BE2C (cell line): ENCODE data around the gene OMP.

ENCODE experiments used
- DNase-seq: peaks from one replicate; pipeline ENCODE4 v3.0.0-alpha.2; 2020
- H3K27me3 ChIP-seq: fragments of 250-450 bp; sonication (Bioruptor Pico); 2 replicates; pipeline ENCODE4 v1.5.1; 2020; ENCODE audit warnings: mild to moderate bottlenecking
- H3K36me3 ChIP-seq: fragments of 250-450 bp; sonication (Bioruptor Pico); 2 replicates; pipeline ENCODE4 v1.5.1; 2020; ENCODE audit warnings: mild to moderate bottlenecking
- H3K4me1 ChIP-seq: fragments of 250-450 bp; sonication (Bioruptor Pico); 2 replicates; pipeline ENCODE4 v1.5.1; 2020
- H3K4me3 ChIP-seq: 2 replicates; pipeline ENCODE4 v1.5.1; 2011; ENCODE audit warnings: low read depth, low read length
- H3K9me3 ChIP-seq: fragments of 250-450 bp; sonication (Bioruptor Pico); 2 replicates; pipeline ENCODE4 v1.5.1; 2020
- TF ChIP-seq, protein P1 (sequence below): IDR thresholded peaks from 2 replicates; pipeline ENCODE4 v1.5.1; 2012; ENCODE audit warnings: mild to moderate bottlenecking, low read depth, low read length

The OMP gene

DNA sequence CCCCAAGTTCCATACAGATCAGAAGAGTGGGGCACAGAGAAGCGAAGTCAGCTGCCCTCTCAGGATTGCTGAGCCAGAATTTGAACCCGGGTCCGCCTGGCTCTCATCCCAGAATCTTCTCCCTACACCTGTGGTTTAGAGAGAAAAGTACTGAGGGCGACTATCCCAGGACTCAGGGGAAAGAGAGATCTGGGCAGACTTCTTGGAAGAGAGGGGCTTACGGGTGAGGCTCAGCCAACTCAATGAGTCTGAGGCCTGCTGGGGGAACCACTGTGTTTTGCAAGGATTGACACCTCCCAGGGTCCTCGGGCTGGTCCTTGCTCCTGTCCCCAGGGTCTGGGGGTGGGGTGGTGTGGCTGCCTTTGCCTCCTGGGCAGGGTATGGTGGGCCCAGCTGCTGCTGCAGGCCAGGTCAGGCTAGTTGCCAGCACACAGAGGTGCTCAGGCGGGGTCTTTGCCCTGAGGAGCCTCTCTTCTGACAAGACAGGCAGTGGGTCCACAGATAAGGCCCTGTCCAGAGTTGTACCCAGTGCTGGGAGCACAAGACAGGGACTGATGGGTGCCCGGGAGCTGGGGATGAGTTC lies 34.7 kb upstream of the OMP start:
- H3K27me3 ChIP-seq, result no peaks in the 10 kb centered on the region
- H3K4me3 ChIP-seq, result peak overlapping the region; percentile 65
- no peaks in the 10 kb centered on the region for H3K9me3 ChIP-seq
- H3K36me3 ChIP-seq, result no peaks in the 10 kb centered on the region
- peaks cover 24% of the 10 kb centered on the region for H3K4me1 ChIP-seq
- TF ChIP-seq, protein P1, sequence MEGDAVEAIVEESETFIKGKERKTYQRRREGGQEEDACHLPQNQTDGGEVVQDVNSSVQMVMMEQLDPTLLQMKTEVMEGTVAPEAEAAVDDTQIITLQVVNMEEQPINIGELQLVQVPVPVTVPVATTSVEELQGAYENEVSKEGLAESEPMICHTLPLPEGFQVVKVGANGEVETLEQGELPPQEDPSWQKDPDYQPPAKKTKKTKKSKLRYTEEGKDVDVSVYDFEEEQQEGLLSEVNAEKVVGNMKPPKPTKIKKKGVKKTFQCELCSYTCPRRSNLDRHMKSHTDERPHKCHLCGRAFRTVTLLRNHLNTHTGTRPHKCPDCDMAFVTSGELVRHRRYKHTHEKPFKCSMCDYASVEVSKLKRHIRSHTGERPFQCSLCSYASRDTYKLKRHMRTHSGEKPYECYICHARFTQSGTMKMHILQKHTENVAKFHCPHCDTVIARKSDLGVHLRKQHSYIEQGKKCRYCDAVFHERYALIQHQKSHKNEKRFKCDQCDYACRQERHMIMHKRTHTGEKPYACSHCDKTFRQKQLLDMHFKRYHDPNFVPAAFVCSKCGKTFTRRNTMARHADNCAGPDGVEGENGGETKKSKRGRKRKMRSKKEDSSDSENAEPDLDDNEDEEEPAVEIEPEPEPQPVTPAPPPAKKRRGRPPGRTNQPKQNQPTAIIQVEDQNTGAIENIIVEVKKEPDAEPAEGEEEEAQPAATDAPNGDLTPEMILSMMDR, result no peak
- no peak for DNase-seq

DNA sequence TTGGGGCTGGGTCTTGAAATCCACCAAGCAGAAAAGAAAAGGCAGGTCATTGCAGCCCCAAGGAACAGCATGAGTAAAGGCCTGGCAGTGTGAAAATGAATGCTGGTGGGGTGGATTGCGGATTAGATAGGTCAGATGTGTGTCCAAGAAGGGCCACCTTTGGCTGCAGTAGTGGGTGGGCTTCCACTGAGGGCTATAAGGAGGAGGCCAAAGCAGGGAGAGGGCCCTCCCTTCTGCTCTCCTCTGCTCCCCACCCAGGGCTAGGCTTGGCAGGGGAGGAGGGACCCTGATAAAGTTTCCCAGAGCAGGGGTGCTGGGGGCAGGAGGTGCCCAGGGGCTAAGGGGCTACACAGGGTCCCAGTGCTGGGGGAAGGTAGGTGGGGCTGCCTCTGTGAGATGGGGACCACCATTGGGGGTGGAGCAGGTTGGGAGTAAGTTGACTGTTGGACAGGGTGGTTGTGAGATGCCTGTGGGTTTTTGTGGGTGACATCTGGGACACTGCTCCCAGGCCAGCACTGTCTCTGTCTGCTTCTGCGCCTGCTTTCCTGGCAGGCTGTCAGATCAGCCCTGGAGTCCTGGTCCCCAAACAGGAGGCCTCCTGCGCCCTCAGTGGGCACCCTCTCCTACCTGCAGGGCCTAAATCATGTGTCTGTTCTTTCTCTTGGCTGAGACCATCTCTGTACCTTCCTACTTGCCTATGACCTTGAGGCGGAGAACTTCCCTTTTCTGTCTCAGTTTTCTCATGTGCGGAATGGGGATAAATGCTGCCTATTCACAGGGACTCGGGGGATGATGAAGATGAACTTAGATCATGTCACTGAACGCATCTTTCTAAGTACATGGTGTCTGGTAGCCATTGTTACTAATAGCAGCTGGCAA lies 33.9 kb upstream of the OMP start:
- Histone ChIP-seq H3K4me3 (no peak overlapping the region; the same call in 1 of the 2 replicates), H3K9me3 (no peaks in the 10 kb centered on the region), H3K27me3 (no peaks in the 10 kb centered on the region), H3K36me3 (no peaks in the 10 kb centered on the region), H3K4me1 (peaks cover 26% of the 10 kb centered on the region)
- no peak for DNase-seq
- TF ChIP-seq, protein P1, result no peak

DNA sequence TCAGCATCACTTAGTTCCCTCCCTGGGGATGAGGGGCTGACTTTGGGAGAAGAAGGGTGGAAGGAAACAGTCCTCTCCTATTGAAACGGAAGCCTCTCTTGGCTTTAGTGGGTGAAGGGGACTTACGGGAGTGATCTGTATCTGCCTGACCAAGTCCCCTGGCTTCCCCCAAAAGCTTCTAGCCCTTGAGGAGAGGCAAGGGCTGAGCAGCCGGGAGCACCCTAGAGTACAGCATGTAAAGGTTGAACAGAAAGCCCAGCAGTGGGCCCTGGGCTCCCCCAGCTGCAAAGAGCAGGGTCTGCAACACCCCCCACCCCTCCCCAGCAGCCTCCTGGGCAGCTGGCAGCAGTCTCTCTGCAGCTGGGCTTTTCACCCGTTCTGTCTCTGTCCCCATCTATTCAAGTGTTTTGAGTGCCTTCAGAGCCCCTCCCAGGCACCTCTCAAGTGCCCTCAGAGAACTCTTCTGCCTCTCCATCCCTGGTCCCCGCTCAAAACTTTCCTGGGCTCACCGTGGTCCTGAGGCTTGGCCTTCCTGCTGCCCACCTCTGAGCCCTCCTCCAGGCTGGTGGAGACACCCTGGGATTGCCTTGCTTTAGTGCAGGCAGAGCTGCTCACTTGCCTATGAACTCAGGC lies 33.2 kb upstream of the OMP start:
- TF ChIP-seq, protein P1, result no peak
- Histone ChIP-seq H3K27me3 (no peaks in the 10 kb centered on the region), H3K4me3 (no peak overlapping the region), H3K9me3 (no peaks in the 10 kb centered on the region), H3K36me3 (no peaks in the 10 kb centered on the region), H3K4me1 (peaks cover 33% of the 10 kb centered on the region)
- no peak for DNase-seq

DNA sequence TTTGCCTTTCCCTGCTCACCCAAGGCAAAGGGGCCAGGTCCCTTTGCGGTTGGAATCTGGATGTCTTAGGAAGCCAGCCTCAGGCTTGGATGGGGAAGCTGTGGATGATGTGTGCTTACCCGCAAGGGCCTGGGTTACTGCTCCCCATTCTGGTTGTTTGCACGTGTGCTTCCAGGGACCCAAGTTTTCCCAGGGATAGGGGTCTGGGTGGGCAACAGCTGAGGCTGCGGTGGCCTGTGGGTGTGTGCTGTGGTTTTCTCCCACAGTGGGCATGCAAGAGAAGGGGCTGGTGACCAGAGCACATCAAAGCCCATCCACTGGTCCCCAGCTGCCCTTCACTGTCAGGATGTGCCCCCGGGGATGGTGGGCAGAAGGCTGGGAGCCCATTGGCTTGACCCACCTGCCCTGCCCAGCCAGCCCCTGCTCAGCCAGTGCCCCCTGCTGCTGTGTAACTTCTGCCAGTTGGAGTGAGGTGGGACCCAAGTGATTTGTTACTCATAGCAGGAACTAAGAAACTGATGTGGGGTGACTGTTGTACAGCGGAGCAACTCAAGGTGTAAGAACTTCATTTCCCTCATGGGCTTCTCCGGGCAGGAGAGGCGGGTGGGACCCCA lies 32.6 kb upstream of the OMP start:
- no peaks in the 10 kb centered on the region for H3K36me3 ChIP-seq
- no peak for DNase-seq
- TF ChIP-seq, protein P1, result no peak
- H3K4me1 ChIP-seq, result peaks cover 37% of the 10 kb centered on the region
- no peaks in the 10 kb centered on the region for H3K9me3 ChIP-seq
- no peak overlapping the region for H3K4me3 ChIP-seq
- no peaks in the 10 kb centered on the region for H3K27me3 ChIP-seq

DNA sequence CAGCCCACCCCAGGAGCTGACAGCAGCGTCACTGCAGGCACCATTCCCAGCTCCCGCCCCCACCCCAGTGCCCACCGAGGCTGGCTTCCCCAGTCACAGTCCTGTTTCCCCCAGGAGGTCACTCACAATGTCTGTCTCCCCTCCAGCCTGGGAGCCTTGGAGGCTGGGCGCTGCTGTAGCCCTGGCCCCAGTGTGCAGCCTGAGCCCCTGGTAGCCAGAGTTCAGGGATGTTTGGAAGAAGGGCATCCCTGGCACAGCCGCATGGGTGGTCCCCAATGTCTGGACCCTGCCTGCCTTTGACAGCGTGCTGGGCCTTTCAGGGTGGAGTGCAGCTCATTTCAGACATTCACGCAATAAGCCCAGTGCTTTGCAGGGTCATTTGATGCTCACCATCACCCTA lies 31.6 kb upstream of the OMP start:
- Histone ChIP-seq H3K4me3 (no peak overlapping the region), H3K9me3 (no peaks in the 10 kb centered on the region), H3K36me3 (no peaks in the 10 kb centered on the region), H3K27me3 (no peaks in the 10 kb centered on the region), H3K4me1 (peaks cover 37% of the 10 kb centered on the region)
- TF ChIP-seq, protein P1, result no peak
- no peak for DNase-seq
